SK-N-SH (cell line): Measurements from ENCODE around the gene FBXL5.

Source experiments
- CTCF ChIP-seq: fragments of 200-600 bp; sonication (generic); IDR thresholded peaks from 2 replicates; pipeline ENCODE4 v1.6.1; 2017; ENCODE audit warnings: antibody characterized with exemption, mild to moderate bottlenecking, moderate library complexity
- EZH2phosphoT487 ChIP-seq: fragments of 200-600 bp; sonication (generic); IDR thresholded peaks from 2 replicates; pipeline ENCODE4 v1.6.1; 2017; ENCODE audit warnings: low read depth, mixed run types, mild to moderate bottlenecking, antibody characterized with exemption, moderate library complexity, borderline replicate concordance
- FOXM1 ChIP-seq: IDR thresholded peaks from 2 replicates; pipeline ENCODE4 v1.4.0; 2012; ENCODE audit warnings: low read depth, mild to moderate bottlenecking
- MAX ChIP-seq: IDR thresholded peaks from 2 replicates; pipeline ENCODE4 v1.4.0; 2012; ENCODE audit warnings: low read depth
- MXI1 ChIP-seq: IDR thresholded peaks from 2 replicates; pipeline ENCODE4 v1.6.1; 2012; ENCODE audit warnings: mild to moderate bottlenecking, low read depth, low read length, improper control_type of control experiment
- NFIC ChIP-seq: IDR thresholded peaks from 2 replicates; pipeline ENCODE4 v1.4.0; 2012; ENCODE audit warnings: borderline replicate concordance
- RCOR1 ChIP-seq: fragments of 150-350 bp; IDR thresholded peaks from 2 replicates; pipeline ENCODE4 v1.6.1; 2017; ENCODE audit warnings: antibody characterized with exemption, low read length
- TAF1 ChIP-seq: IDR thresholded peaks from 2 replicates; pipeline ENCODE4 v1.6.1; 2012; ENCODE audit warnings: low read depth, mild to moderate bottlenecking, low read length, moderate library complexity, borderline replicate concordance

- TF ChIP-seq TAF1 (no peak), CTCF (no peak), FOXM1 (no peak), MXI1 (no peak), EZH2phosphoT487 (no peak), NFIC (no peak), MAX (no peak), RCOR1 (no peak)
Observed at GRCh38 chr4:15658781-15659180, 3.6 kb upstream of the FBXL5 start.
